GM23248 (cell line): ENCODE measurements around the gene PLA2G4E.

Experiments used
- EZH2 ChIP-seq: fragments of 200-600 bp; sonication (generic); IDR thresholded peaks from 2 replicates; pipeline ENCODE4 v1.6.1; 2018; ENCODE audit warnings: antibody characterized with exemption, mild to moderate bottlenecking; ENCODE audit not compliant: insufficient read depth, poor library complexity, severe bottlenecking
- EZH2phosphoT487 ChIP-seq: fragments of 200-600 bp; sonication (generic); IDR thresholded peaks from 2 replicates; pipeline ENCODE4 v1.6.1; 2018; ENCODE audit warnings: antibody characterized with exemption, moderate library complexity, mild to moderate bottlenecking, low read depth; ENCODE audit not compliant: insufficient read depth

DNA sequence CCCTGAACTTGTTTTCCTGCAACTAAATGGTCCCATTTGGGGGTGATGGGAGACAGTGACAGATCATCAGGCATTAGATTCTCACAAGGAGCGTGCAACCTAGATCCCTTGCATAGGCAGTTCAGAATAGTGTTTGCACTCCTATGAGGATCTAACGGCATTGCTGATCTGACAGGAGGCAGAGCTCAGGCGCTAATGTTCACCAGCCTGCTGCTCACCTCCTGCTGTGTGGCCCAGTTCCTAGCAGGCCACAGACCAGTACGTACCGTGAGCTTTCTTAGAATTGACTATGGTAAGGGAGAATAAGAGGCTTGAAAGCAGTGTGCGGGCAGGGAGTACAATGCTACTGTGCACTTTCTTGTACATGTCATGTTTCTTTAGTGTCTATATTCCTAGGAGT, 17.6 kb upstream of the PLA2G4E start:
- TF ChIP-seq EZH2phosphoT487 (no peak), EZH2 (no peak)
